GM12874 (cell line): ENCODE data around the gene NGEF.

Source experiments
- CTCF ChIP-seq: IDR thresholded peaks from 2 replicates; pipeline ENCODE4 v1.5.1; 2011; ENCODE audit warnings: low read depth, mild to moderate bottlenecking, control low read depth, low read length, moderate library complexity; ENCODE audit not compliant: insufficient read depth

Gene NGEF

GRCh38 chr2:232951891-232952290 is 61.2 kb downstream of the NGEF start:
- TF ChIP-seq CTCF: no peak

GRCh38 chr2:232951181-232951580 is 61.9 kb downstream of the NGEF start:
- TF ChIP-seq CTCF: no peak

- no peak for TF ChIP-seq CTCF
These were observed 62.3 kb downstream of the NGEF start for GRCh38 chr2:232950751-232951150.

GRCh38 chr2:232949016-232949415 is 64.0 kb downstream of the NGEF start:
- no peak for TF ChIP-seq CTCF

- no peak for TF ChIP-seq CTCF
These were observed 70.2 kb downstream of the NGEF start for GRCh38 chr2:232942831-232943230.

- no peak for TF ChIP-seq CTCF
These were observed 71.0 kb downstream of the NGEF start for GRCh38 chr2:232941912-232942594.

- no peak for TF ChIP-seq CTCF
These were observed 71.7 kb downstream of the NGEF start for GRCh38 chr2:232941400-232941799.
